Measurements from ENCODE around the gene PHC2. TPM values are rescaled to one million over a fixed set of nuclear protein-coding genes. Genes with fewer than 3 reads are reported as not detected.

PHC2 gene
- total RNA-seq, 1 experiment from 2014 or later = 176 TPM

GRCh38 chr1:33311706-33312412, 119.0 kb downstream of the PHC2 start:
- H3K79me2 ChIP-seq (ENCODE audit: insufficient read depth, low read length) = no peaks in the 10 kb centered on the region
- no peaks in the 10 kb centered on the region for H4K20me1 ChIP-seq (ENCODE audit: insufficient read depth)
- DNase-seq (ENCODE audit: low read depth, low spot score) = no peak
- no peak overlapping the region for H3K9ac ChIP-seq (ENCODE audit: low read length)
- no peak overlapping the region for H3K4me3 ChIP-seq (replicated peaks in 1 of 2; ENCODE audit: low read depth in 1 of 2, low read length in 2 of 2)
- H3K9me3 ChIP-seq (ENCODE audit: control insufficient read depth in 1 of 2, insufficient read depth in 1 of 2, low read depth in 1 of 2, low read length in 2 of 2) = no peaks in the 10 kb centered on the region
- TF ChIP-seq ATF3 (IDR thresholded peaks at IDR 0.05) = no peak
- TF ChIP-seq CEBPB (IDR thresholded peaks at IDR 0.05; ENCODE audit: low read depth) = no peak
- no peak for TF ChIP-seq SP1 (IDR thresholded peaks at IDR 0.05; ENCODE audit: low read depth)
- TF ChIP-seq, protein P1, sequence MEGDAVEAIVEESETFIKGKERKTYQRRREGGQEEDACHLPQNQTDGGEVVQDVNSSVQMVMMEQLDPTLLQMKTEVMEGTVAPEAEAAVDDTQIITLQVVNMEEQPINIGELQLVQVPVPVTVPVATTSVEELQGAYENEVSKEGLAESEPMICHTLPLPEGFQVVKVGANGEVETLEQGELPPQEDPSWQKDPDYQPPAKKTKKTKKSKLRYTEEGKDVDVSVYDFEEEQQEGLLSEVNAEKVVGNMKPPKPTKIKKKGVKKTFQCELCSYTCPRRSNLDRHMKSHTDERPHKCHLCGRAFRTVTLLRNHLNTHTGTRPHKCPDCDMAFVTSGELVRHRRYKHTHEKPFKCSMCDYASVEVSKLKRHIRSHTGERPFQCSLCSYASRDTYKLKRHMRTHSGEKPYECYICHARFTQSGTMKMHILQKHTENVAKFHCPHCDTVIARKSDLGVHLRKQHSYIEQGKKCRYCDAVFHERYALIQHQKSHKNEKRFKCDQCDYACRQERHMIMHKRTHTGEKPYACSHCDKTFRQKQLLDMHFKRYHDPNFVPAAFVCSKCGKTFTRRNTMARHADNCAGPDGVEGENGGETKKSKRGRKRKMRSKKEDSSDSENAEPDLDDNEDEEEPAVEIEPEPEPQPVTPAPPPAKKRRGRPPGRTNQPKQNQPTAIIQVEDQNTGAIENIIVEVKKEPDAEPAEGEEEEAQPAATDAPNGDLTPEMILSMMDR (IDR thresholded peaks at IDR 0.05 in 2 of 3, conservative IDR thresholded peaks at IDR 0.05 in 1 of 3; ENCODE audit: borderline replicate concordance in 1 of 3, insufficient read depth in 1 of 3, low read depth in 2 of 3, low read length in 2 of 3) = no peak
- TF ChIP-seq, protein P2, sequence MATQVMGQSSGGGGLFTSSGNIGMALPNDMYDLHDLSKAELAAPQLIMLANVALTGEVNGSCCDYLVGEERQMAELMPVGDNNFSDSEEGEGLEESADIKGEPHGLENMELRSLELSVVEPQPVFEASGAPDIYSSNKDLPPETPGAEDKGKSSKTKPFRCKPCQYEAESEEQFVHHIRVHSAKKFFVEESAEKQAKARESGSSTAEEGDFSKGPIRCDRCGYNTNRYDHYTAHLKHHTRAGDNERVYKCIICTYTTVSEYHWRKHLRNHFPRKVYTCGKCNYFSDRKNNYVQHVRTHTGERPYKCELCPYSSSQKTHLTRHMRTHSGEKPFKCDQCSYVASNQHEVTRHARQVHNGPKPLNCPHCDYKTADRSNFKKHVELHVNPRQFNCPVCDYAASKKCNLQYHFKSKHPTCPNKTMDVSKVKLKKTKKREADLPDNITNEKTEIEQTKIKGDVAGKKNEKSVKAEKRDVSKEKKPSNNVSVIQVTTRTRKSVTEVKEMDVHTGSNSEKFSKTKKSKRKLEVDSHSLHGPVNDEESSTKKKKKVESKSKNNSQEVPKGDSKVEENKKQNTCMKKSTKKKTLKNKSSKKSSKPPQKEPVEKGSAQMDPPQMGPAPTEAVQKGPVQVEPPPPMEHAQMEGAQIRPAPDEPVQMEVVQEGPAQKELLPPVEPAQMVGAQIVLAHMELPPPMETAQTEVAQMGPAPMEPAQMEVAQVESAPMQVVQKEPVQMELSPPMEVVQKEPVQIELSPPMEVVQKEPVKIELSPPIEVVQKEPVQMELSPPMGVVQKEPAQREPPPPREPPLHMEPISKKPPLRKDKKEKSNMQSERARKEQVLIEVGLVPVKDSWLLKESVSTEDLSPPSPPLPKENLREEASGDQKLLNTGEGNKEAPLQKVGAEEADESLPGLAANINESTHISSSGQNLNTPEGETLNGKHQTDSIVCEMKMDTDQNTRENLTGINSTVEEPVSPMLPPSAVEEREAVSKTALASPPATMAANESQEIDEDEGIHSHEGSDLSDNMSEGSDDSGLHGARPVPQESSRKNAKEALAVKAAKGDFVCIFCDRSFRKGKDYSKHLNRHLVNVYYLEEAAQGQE (IDR thresholded peaks at IDR 0.05; ENCODE audit: low read depth) = no peak
- no peak for TF ChIP-seq MAX (IDR thresholded peaks at IDR 0.05)
- TF ChIP-seq POLR2A (IDR thresholded peaks at IDR 0.05; ENCODE audit: borderline replicate concordance, extremely low read depth, insufficient read depth, insufficient read length) = no peak
- no peak for TF ChIP-seq ZNF274 (IDR thresholded peaks at IDR 0.05; ENCODE audit: low read depth, low read length)
- TF ChIP-seq ZFX (IDR thresholded peaks at IDR 0.05) = no peak
- no peak for TF ChIP-seq CBX3 (IDR thresholded peaks at IDR 0.05; ENCODE audit: low read depth)
- no peak for TF ChIP-seq FOSL1 (IDR thresholded peaks at IDR 0.05; ENCODE audit: low read depth)
- TF ChIP-seq EGR1 (IDR thresholded peaks at IDR 0.05; ENCODE audit: low read depth) = no peak
- no peak for TF ChIP-seq EZH2 (IDR thresholded peaks at IDR 0.05)
- no peak for TF ChIP-seq YY1 (IDR thresholded peaks at IDR 0.05; ENCODE audit: extremely low read depth, insufficient replicate concordance, low read depth, low read length)
- ChIA-PET RAD21 (ENCODE audit: low non-redundant PET in 1 of 2, low total read pairs in 2 of 2, uncharacterized antibody in 2 of 2, unreplicated experiment in 2 of 2) (no interaction called here), CTCF (interaction anchor here (2.7 kb wide), 1 partner anchor 16 kb away, joined by 9 read pairs; no protein-coding TSS in a partner anchor), POLR2A (no interaction called here)
- no peak overlapping the region for H3K4me2 ChIP-seq (ENCODE audit: low read length)
- no TSS peak for BruUV-seq (replicated peaks)
- no peaks in the 10 kb centered on the region for H3K36me3 ChIP-seq (ENCODE audit: control insufficient read depth in 1 of 2, insufficient read depth in 2 of 2, low read length in 2 of 2)
- H3K27me3 ChIP-seq (ENCODE audit: insufficient read depth, low read length) = no peaks in the 10 kb centered on the region
- no peaks in the 10 kb centered on the region for H3K9me2 ChIP-seq (ENCODE audit: insufficient read depth)
- H3K4me1 ChIP-seq (ENCODE audit: control insufficient read depth in 1 of 2, insufficient read depth in 2 of 2, low read length in 2 of 2) = no peaks in the 10 kb centered on the region
- intact Hi-C loops (cut with micrococcal nuclease) = no loop called here
- ATAC-seq = no peak
- H3K27ac ChIP-seq (ENCODE audit: low read depth, low read length) = no peak overlapping the region
- H2AFZ ChIP-seq (ENCODE audit: low read depth, low read length, poor library complexity, severe bottlenecking) = no peak overlapping the region

All from HCT116 (cell line).